ENCODE measurements around the gene TFCP2.

GRCh38 chr12:51059086-51059485 is 113.8 kb downstream of the TFCP2 start:
- TF ChIP-seq ZBTB7A (IDR thresholded peaks at IDR 0.05; ENCODE audit: low read depth) (no peak), EP300 (IDR thresholded peaks at IDR 0.05; ENCODE audit: borderline replicate concordance) (no peak), FOXM1 (IDR thresholded peaks at IDR 0.05; ENCODE audit: borderline replicate concordance, low read depth) (no peak), RAD21 (IDR thresholded peaks at IDR 0.05; ENCODE audit: low read depth) (no peak), YY1 (IDR thresholded peaks at IDR 0.05; ENCODE audit: low read depth) (no peak)

Data from Ishikawa (cell line).